Ectodermal cell (in vitro differentiated cells): ENCODE measurements around the gene PIP5K1C.

ENCODE experiments used
- H3K27ac ChIP-seq: 2 replicates; pipeline ENCODE4 v1.7.0; 2013; ENCODE audit warnings: mild to moderate bottlenecking, low read depth, low read length; ENCODE audit not compliant: insufficient read depth, poor library complexity, severe bottlenecking
- H3K27me3 ChIP-seq: 2 replicates; pipeline ENCODE4 v1.7.0; 2013; ENCODE audit warnings: mild to moderate bottlenecking, low read length; ENCODE audit not compliant: insufficient read depth, control insufficient read depth, poor library complexity, severe bottlenecking
- H3K36me3 ChIP-seq: one replicate; pipeline ENCODE4 v1.7.0; 2013; ENCODE audit warnings: low read length; ENCODE audit not compliant: control insufficient read depth, insufficient read depth
- H3K4me1 ChIP-seq: one replicate; pipeline ENCODE4 v1.7.0; 2013; ENCODE audit warnings: low read length; ENCODE audit not compliant: control insufficient read depth, insufficient read depth
- H3K4me3 ChIP-seq: 2 replicates; pipeline ENCODE4 v1.7.0; 2013; ENCODE audit warnings: low read depth, low read length, control low read depth; ENCODE audit not compliant: insufficient read depth
- H3K9me3 ChIP-seq: 2 replicates; pipeline ENCODE4 v1.7.0; 2013; ENCODE audit warnings: mild to moderate bottlenecking, low read length, moderate library complexity; ENCODE audit not compliant: control insufficient read depth
- WGBS, 2 experiments: methylation state at CpG; one replicate each; pipeline ENCODE4 v1.1.7; 2013; ENCODE audit warnings: missing lambda C conversion rate in 2 of 2; 5-methylcytosine and 5-hydroxymethylcytosine counted together

The PIP5K1C gene

GRCh38 chr19:3734310-3734600, 34.0 kb upstream of the PIP5K1C start:
- WGBS, 2 experiments = 96% methylated on average over 14 of the region's 14 CpGs
- Histone ChIP-seq H3K36me3 (no peaks in the 10 kb centered on the region), H3K27ac (no peak overlapping the region), H3K4me1 (no peaks in the 10 kb centered on the region), H3K4me3 (no peak overlapping the region), H3K9me3 (no peaks in the 10 kb centered on the region), H3K27me3 (no peaks in the 10 kb centered on the region)

DNA sequence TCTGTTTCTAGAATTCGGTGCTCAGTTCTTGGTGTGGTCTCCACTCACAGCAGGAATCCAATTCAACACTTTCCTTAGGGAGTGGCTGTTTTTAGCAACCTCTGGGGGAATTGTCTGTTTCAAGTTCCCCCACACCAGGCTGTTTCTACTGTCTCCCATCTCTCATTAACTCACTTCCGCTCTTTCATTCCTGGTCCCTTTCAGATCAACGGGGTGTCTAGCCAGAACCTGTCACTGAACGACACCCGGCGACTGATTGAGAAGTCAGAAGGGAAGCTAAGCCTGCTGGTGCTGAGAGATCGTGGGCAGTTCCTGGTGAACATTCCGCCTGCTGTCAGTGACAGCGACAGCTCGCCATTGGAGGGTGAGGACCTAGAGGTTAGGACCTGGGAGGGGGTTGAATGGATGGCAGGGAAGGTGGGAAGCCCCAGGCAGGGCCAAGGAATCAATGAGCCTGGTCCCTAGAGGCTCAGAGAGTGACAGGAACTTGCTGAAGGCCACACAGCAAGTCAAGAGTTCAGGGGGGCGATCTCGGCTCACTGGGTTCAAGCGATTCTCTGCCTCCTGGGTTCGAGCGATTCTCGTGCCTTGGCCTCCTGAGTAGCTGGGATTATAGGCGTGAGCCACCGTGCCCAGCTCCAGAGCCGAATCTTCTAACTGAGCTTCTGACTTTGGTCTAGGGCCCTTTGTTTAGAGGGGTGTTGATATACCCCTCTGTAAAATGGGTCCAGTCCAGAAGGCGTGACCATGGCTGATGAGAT, 33.5 kb upstream of the PIP5K1C start:
- Histone ChIP-seq H3K36me3 (no peaks in the 10 kb centered on the region), H3K9me3 (no peaks in the 10 kb centered on the region), H3K4me1 (no peaks in the 10 kb centered on the region), H3K27ac (no peak overlapping the region), H3K27me3 (no peaks in the 10 kb centered on the region), H3K4me3 (no peak overlapping the region)
- 88 to 89% methylated on average over 20 of the region's 20 CpGs for WGBS, 2 experiments

DNA sequence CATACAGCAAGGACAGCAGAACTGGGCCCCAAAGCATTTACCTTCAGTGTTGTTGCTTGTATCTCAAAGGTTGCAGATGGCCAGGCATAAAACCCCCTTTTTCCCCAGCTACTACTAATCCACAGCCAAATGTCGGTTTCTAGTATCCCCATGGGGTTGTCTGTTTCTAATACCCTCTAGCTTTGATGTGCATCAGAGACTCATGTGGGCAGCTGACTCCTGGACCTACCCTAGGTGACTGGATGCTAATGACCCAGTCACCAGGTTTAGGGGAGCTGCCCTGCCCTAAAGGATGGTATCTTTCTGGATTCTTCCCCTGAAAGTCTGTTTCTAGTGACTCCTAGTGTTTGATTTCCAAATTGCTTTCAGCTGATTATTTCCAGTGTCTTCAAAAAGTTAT, 31.8 kb upstream of the PIP5K1C start:
- Histone ChIP-seq H3K9me3 (no peaks in the 10 kb centered on the region), H3K27me3 (no peaks in the 10 kb centered on the region), H3K36me3 (no peaks in the 10 kb centered on the region), H3K27ac (no peak overlapping the region), H3K4me3 (no peak overlapping the region), H3K4me1 (no peaks in the 10 kb centered on the region)
- 87 to 94% methylated on average over 1 of the region's 1 CpG for WGBS, 2 experiments

- Histone ChIP-seq H3K4me3 (no peak overlapping the region), H3K9me3 (no peaks in the 10 kb centered on the region), H3K4me1 (no peaks in the 10 kb centered on the region), H3K36me3 (no peaks in the 10 kb centered on the region), H3K27ac (no peak overlapping the region), H3K27me3 (no peaks in the 10 kb centered on the region)
- 92 to 93% methylated on average over 32 of the region's 32 CpGs for WGBS, 2 experiments
Measured at GRCh38 chr19:3730457-3730958, 30.2 kb upstream of the PIP5K1C start.

DNA sequence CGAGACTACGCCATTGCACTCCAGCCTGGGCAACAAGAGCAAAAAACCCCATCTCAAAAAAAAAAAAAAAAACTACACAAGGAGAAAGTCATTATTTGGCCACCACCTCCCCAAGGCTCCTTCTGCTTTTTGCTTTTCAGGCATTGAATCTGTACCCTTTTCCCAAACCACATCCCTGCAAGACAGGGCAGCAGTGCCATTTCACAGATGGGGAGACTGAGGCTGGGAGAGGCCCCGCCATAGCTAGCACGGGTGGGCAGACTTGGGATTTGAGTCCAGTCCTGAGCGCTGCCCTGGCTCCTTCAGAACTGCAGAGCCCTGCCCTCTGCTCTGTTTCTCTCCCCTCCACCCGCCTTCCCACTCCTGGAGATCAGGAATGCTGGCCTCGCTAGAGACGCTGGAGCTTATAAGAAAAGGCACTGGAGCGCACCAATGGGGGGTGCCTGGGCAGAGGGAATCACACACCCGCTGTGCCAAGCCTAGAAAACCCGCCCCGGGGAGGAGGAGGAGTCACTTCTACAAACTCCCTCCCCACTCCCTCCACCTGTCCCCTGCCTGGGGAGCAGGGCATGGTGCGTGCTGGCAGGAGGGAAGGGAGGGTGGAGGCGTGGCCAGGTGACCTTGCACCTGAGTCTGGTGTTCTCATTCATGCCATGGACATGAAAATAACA, 25.5 kb upstream of the PIP5K1C start:
- Histone ChIP-seq H3K4me3 (no peak overlapping the region), H3K27me3 (peaks cover 15% of the 10 kb centered on the region), H3K4me1 (peaks cover 6% of the 10 kb centered on the region), H3K36me3 (no peaks in the 10 kb centered on the region), H3K27ac (no peak overlapping the region), H3K9me3 (no peaks in the 10 kb centered on the region)
- 24 to 29% methylated on average over 14 of the region's 14 CpGs for WGBS, 2 experiments

GRCh38 chr19:3725121-3725520, 24.9 kb upstream of the PIP5K1C start:
- H3K4me1 ChIP-seq = peaks cover 6% of the 10 kb centered on the region
- H3K36me3 ChIP-seq = no peaks in the 10 kb centered on the region
- no peak overlapping the region for H3K4me3 ChIP-seq
- H3K9me3 ChIP-seq = no peaks in the 10 kb centered on the region
- H3K27me3 ChIP-seq = peaks cover 15% of the 10 kb centered on the region
- no peak overlapping the region for H3K27ac ChIP-seq
- 92 to 97% methylated on average over 3 of the region's 3 CpGs for WGBS, 2 experiments

- peaks cover 15% of the 10 kb centered on the region for H3K27me3 ChIP-seq
- peaks cover 6% of the 10 kb centered on the region for H3K4me1 ChIP-seq
- H3K4me3 ChIP-seq = no peak overlapping the region
- no peaks in the 10 kb centered on the region for H3K36me3 ChIP-seq
- 40 to 41% methylated on average over 8 of the region's 8 CpGs for WGBS, 2 experiments
- no peak overlapping the region for H3K27ac ChIP-seq
- H3K9me3 ChIP-seq = no peaks in the 10 kb centered on the region
Measured at GRCh38 chr19:3723883-3724282, 23.6 kb upstream of the PIP5K1C start.

- H3K27ac ChIP-seq = no peak overlapping the region
- H3K4me1 ChIP-seq = peaks cover 6% of the 10 kb centered on the region
- no peaks in the 10 kb centered on the region for H3K36me3 ChIP-seq
- no peak overlapping the region for H3K4me3 ChIP-seq
- no peaks in the 10 kb centered on the region for H3K9me3 ChIP-seq
- WGBS, 2 experiments = 71 to 75% methylated on average over 3 of the region's 5 CpGs
- peaks cover 15% of the 10 kb centered on the region for H3K27me3 ChIP-seq
Measured at GRCh38 chr19:3723110-3723488, 22.8 kb upstream of the PIP5K1C start.

- Histone ChIP-seq H3K4me1 (peaks cover 6% of the 10 kb centered on the region), H3K27me3 (peaks cover 15% of the 10 kb centered on the region), H3K9me3 (no peaks in the 10 kb centered on the region), H3K36me3 (no peaks in the 10 kb centered on the region), H3K27ac (no peak overlapping the region), H3K4me3 (peak overlapping the region; percentile 48)
- WGBS, 2 experiments = 2% methylated on average over 26 to 30 of the region's 30 CpGs
Measured at GRCh38 chr19:3722443-3723109, 22.3 kb upstream of the PIP5K1C start.

DNA sequence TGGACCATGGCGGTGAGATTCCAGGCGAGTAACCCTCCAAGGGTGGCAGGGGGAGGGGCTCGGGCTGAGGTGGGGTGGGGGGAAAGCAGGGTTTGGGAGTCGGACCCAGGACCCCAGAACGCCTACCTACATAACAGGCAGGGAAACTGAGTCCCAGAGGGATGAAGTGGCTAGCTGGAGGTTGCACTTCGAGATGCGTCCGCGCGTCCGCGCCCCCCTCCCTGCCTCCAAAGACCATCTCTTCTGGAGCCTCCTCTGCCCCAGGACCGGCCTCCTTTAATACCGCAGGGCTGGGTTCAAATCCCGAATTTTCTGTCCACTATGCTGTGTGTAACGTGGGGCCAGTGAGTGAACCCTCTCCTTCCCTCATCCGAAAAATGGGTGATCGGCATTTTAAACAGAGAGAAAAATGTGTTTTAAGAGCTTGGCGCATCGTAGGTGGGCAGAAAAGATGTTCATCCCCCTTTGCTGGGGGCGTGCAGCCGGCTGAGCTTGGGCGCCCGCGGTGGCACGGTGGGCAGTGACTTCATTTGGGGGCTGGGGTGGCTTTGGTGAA, 21.7 kb upstream of the PIP5K1C start:
- Histone ChIP-seq H3K9me3 (no peaks in the 10 kb centered on the region), H3K27ac (no peak overlapping the region), H3K4me3 (peak overlapping the region; percentile 48), H3K36me3 (no peaks in the 10 kb centered on the region), H3K27me3 (peaks cover 15% of the 10 kb centered on the region), H3K4me1 (peaks cover 6% of the 10 kb centered on the region)
- WGBS, 2 experiments = 3 to 4% methylated on average over 26 of the region's 26 CpGs
